Pancreas (tissue), 10 donors: ENCODE measurements around the gene ZYX. TPM values are rescaled to one million over a fixed set of nuclear protein-coding genes. Genes with fewer than 3 reads are reported as not detected.

Source experiments
- ATAC-seq, 4 donors: fragments of 200-7000 bp; cut with Tn5 transposase; one replicate each; pipeline versions ENCODE4 v1.8.0 to v1.9.1; 2020; ENCODE audit warnings: mild to moderate bottlenecking in 4 of 4, moderate library complexity in 4 of 4
- DNase-seq, 6 donors: peaks; one replicate each; pipeline ENCODE4 v3.0.0-alpha.2; 2020
- FAIRE-seq: peaks from 2 replicates; lab custom pipeline; 2012; peaks lifted over from hg19 to GRCh38; lab: Jason Lieb, UNC
- H3K27ac ChIP-seq, 4 donors: fragments of 200-600 bp; sonication (generic); 1 replicate in 3 of 4; 2 replicates in 1 of 4; pipeline versions ENCODE4 v1.5.0 to v1.8.0; 2020
- H3K27me3 ChIP-seq, 4 donors: fragments of 200-600 bp; one replicate each; pipeline ENCODE4 v1.8.0; 2021
- H3K36me3 ChIP-seq, 3 donors: fragments of 200-600 bp; sonication (generic) in 1 of 3; one replicate each; pipeline versions ENCODE4 v1.5.0 to v1.8.0; 2020 to 2021
- H3K4me1 ChIP-seq, 3 donors: fragments of 200-600 bp; one replicate each; pipeline ENCODE4 v1.8.0; 2021
- H3K4me3 ChIP-seq, 4 donors: fragments of 200-600 bp; sonication (generic) in 2 of 4; one replicate each; pipeline versions ENCODE4 v1.5.0 to v1.8.0; 2020 to 2021
- H3K9me3 ChIP-seq, 4 donors: fragments of 200-600 bp; one replicate each; pipeline ENCODE4 v1.8.0; 2021
- WGBS, 2 donors: extraction: QIAGEN DNeasy Blood & Tissue Kit; methylation state at CpG; one replicate each; pipeline ENCODE4 v1.1.7; 2013; 5-methylcytosine and 5-hydroxymethylcytosine counted together
- intact Hi-C, 3 donors: fragments of 100-400 bp; cut with DNase I; formaldehyde crosslinking; loops; one replicate each; pipeline versions ENCODE4 v1.11.1 to v1.14.2; 2022
- microRNA-seq, 2 donors: library from miRNA; unstranded; fragments of <30 nt; microRNA quantifications; one replicate each; pipeline versions ENCODE4 to v1.1.0, GENCODE V29; 2019 to 2020
- polyA plus RNA-seq, 2 donors: library from polyadenylated mRNA; stranded (reverse); fragments of 200-250 nt; gene quantifications; one replicate each; pipeline ENCODE4 v1.2.3, GENCODE V29; 2013
- total RNA-seq, 6 donors: library from RNA; stranded (reverse); fragmentation: NEBNext Ultra II Directional in 4 of 6; extraction: Animal tissue kit (Norgen Biotek cat#: 25700) in 4 of 6; gene quantifications; one replicate each; pipeline versions ENCODE4 v1.2.1 to v1.2.4, GENCODE V29; 2021 to 2023
- TF ChIP-seq, protein P1 (sequence below), 4 donors: fragments of 200-600 bp; sonication (generic) in 3 of 4; IDR thresholded peaks; one replicate each; pipeline versions ENCODE4 v1.5.0 to v1.8.0; 2021; ENCODE audit warnings: antibody characterized with exemption in 4 of 4
- donor health status: healthy with polysubstance abuse.
- donor health status: DM: no; HTN: no; CAD: no; lungs with moderate emphysema.
- donor health status: DM: no; HTN: no; CAD: no.
- donor health status: control.
- donor health status: control.
- donor health status: Bipolar disorder and iron deficiency.
- donor health status: DM: yes; HTN: yes; CAD: no.
- donor health status: DM: no; HTN: no; CAD: no.
- donor health status: DM: no; HTN: no; CAD: no.
- donor health status: DM: yes; HTN: yes; CAD: no.

Gene ZYX
- total and polyA plus RNA-seq, 8 donors = 29.1 to 73.8 (median 44.2) TPM

GRCh38 chr7:143439866-143440265 is 58.7 kb downstream of the ZYX start:
- H3K27ac ChIP-seq = no peak overlapping the region
- H3K4me1 ChIP-seq = no peaks in the 10 kb centered on the region
- no peak for DNase-seq
- ATAC-seq = no peak
- TF ChIP-seq, protein P1, sequence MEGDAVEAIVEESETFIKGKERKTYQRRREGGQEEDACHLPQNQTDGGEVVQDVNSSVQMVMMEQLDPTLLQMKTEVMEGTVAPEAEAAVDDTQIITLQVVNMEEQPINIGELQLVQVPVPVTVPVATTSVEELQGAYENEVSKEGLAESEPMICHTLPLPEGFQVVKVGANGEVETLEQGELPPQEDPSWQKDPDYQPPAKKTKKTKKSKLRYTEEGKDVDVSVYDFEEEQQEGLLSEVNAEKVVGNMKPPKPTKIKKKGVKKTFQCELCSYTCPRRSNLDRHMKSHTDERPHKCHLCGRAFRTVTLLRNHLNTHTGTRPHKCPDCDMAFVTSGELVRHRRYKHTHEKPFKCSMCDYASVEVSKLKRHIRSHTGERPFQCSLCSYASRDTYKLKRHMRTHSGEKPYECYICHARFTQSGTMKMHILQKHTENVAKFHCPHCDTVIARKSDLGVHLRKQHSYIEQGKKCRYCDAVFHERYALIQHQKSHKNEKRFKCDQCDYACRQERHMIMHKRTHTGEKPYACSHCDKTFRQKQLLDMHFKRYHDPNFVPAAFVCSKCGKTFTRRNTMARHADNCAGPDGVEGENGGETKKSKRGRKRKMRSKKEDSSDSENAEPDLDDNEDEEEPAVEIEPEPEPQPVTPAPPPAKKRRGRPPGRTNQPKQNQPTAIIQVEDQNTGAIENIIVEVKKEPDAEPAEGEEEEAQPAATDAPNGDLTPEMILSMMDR (IDR thresholded peaks at IDR 0.05) = no peak
- no peak overlapping the region for H3K4me3 ChIP-seq
- intact Hi-C loops = no loop called here
- no peaks in the 10 kb centered on the region for H3K9me3 ChIP-seq
- no peak for FAIRE-seq
- H3K36me3 ChIP-seq = no peaks in the 10 kb centered on the region
- no peaks in the 10 kb centered on the region for H3K27me3 ChIP-seq
- WGBS, 2 donors = 81 to 93% methylated on average over 2 of the region's 2 CpGs

Small RNA genes lying within 50 kb of the gene (microRNA-seq; reads per million reads assigned to microRNA genes)
- 0 reads per million in 2 donors for gene MIR6892

Other genes starting within 250 kb of the ZYX start
- not detected for gene PIP, start 249.3 kb upstream of the ZYX start, total RNA-seq
- gene PIP, start 249.3 kb upstream of the ZYX start, polyA plus RNA-seq = not detected
- not detected for gene TAS2R39, start 197.9 kb upstream of the ZYX start, total RNA-seq
- gene TAS2R39, start 197.9 kb upstream of the ZYX start, polyA plus RNA-seq = not detected
- not detected for gene TAS2R40, start 159.3 kb upstream of the ZYX start, total RNA-seq
- gene TAS2R40, start 159.3 kb upstream of the ZYX start, polyA plus RNA-seq = not detected
- 10 to 100 TPM; 47.7 to 89.6 (median 62.4) TPM for gene GSTK1, start 117.9 kb upstream of the ZYX start, total RNA-seq
- 100 to 1,000 TPM in 1 of 2 donors, 10 to 100 TPM in 1; 92.2 to 164 TPM for gene GSTK1, start 117.9 kb upstream of the ZYX start, polyA plus RNA-seq
- 10 to 100 TPM in 1 of 6 donors, 1 to 10 TPM in 5; 4.2 to 17.3 (median 6.2) TPM for gene TMEM139, start 96.4 kb upstream of the ZYX start, total RNA-seq
- 10 to 100 TPM; 13.7 to 14.4 TPM for gene TMEM139, start 96.4 kb upstream of the ZYX start, polyA plus RNA-seq
- 10 to 100 TPM in 3 of 6 donors, 1 to 10 TPM in 3; 7.6 to 19.7 (median 10.6) TPM for gene CASP2, start 93.0 kb upstream of the ZYX start, total RNA-seq
- gene CASP2, start 93.0 kb upstream of the ZYX start, polyA plus RNA-seq = 1 to 10 TPM; 4.2 to 6.2 TPM
- under 1 TPM in 1 of 6 donors, not detected in 5; 0.06 TPM for gene CLCN1, start 65.2 kb upstream of the ZYX start, total RNA-seq
- gene CLCN1, start 65.2 kb upstream of the ZYX start, polyA plus RNA-seq = under 1 TPM in 1 of 2 donors, not detected in 1; 0.05 TPM
- gene FAM131B, start 18.6 kb upstream of the ZYX start, total RNA-seq = under 1 TPM; 0.05 to 0.25 (median 0.15) TPM
- gene FAM131B, start 18.6 kb upstream of the ZYX start, polyA plus RNA-seq = under 1 TPM; 0.08 to 0.09 TPM
- gene EPHA1, start 27.5 kb downstream of the ZYX start, total RNA-seq = 1 to 10 TPM; 5.3 to 9.0 (median 7.3) TPM
- gene EPHA1, start 27.5 kb downstream of the ZYX start, polyA plus RNA-seq = 10 to 100 TPM; 11.1 to 14.2 TPM
- not detected for gene TAS2R60, start 62.1 kb downstream of the ZYX start, total RNA-seq
- gene TAS2R60, start 62.1 kb downstream of the ZYX start, polyA plus RNA-seq = not detected
- gene TAS2R41, start 96.5 kb downstream of the ZYX start, total RNA-seq = under 1 TPM in 1 of 6 donors, not detected in 5; 0.16 TPM
- not detected for gene TAS2R41, start 96.5 kb downstream of the ZYX start, polyA plus RNA-seq
- under 1 TPM in 4 of 6 donors, not detected in 2; 0.23 to 0.87 (median 0.43) TPM for gene CTAGE15, start 190.5 kb downstream of the ZYX start, total RNA-seq
- gene CTAGE15, start 190.5 kb downstream of the ZYX start, polyA plus RNA-seq = not detected
- gene TCAF2, start 239.6 kb downstream of the ZYX start, total RNA-seq = 1 to 10 TPM in 3 of 6 donors, under 1 TPM in 3; 0.67 to 2.3 (median 1.0) TPM
- 1 to 10 TPM; 1.4 to 6.3 TPM for gene TCAF2, start 239.6 kb downstream of the ZYX start, polyA plus RNA-seq